Thyroid gland (tissue), 4 donors: ENCODE results near the gene MGLL. TPM values are rescaled to one million over a fixed set of nuclear protein-coding genes. Genes with fewer than 3 reads are reported as not detected.

Source experiments
- DNase-seq, 2 donors: peaks; one replicate each; pipeline ENCODE4 v3.0.0-alpha.2; 2019
- H3K27ac ChIP-seq, 3 donors: fragments of 200-600 bp; sonication (generic); 1 replicate in 2 of 3; 2 replicates in 1 of 3; pipeline ENCODE4 v1.5.1; 2016 to 2019; ENCODE audit warnings: mild to moderate bottlenecking in 1 of 3, moderate library complexity in 1 of 3
- H3K27me3 ChIP-seq: fragments of 200-600 bp; sonication (generic); one replicate; pipeline ENCODE4 v1.5.1; 2019
- H3K36me3 ChIP-seq, 2 donors: fragments of 200-600 bp; sonication (generic); one replicate each; pipeline ENCODE4 v1.5.1; 2016 to 2019
- H3K4me1 ChIP-seq, 2 donors: fragments of 200-600 bp; sonication (generic); one replicate each; pipeline ENCODE4 v1.5.1; 2017 to 2019
- H3K4me3 ChIP-seq, 3 donors: fragments of 200-600 bp; sonication (generic); replicated peaks in 1 of 3; 1 replicate in 2 of 3; 2 replicates in 1 of 3; pipeline ENCODE4 v1.5.1; 2016; ENCODE audit warnings: mild to moderate bottlenecking in 1 of 3
- H3K9me3 ChIP-seq: fragments of 200-600 bp; sonication (generic); one replicate; pipeline ENCODE4 v1.5.1; 2017
- CTCF ChIP-seq, 6 experiments: fragments of 200-600 bp in 3 of 6; fragments of 450-650 bp in 3 of 6; sonication (generic) in 3 of 6; IDR thresholded peaks; one replicate each; pipeline ENCODE4 v1.5.1; 2016 to 2019; ENCODE audit warnings: antibody characterized with exemption in 6 of 6, mild to moderate bottlenecking in 2 of 6, inconsistent platforms in 1 of 6, moderate library complexity in 1 of 6
- POLR2A ChIP-seq, 2 donors: fragments of 450-650 bp; IDR thresholded peaks; one replicate each; pipeline ENCODE4 v1.6.1; 2017; ENCODE audit warnings: antibody characterized with exemption in 2 of 2, mild to moderate bottlenecking in 2 of 2, moderate library complexity in 1 of 2
- WGBS, 2 donors: methylation state at CpG; one replicate each; pipeline ENCODE4 v1.1.5; 2017; 5-methylcytosine and 5-hydroxymethylcytosine counted together
- intact Hi-C: fragments of 100-400 bp; cut with DNase I; formaldehyde crosslinking; loops from one replicate; pipeline ENCODE4 v1.15.1; 2023
- total RNA-seq, 4 donors: library from RNA; depleted of rRNA; stranded (reverse); fragments of >200 nt; gene quantifications; one replicate each; pipeline ENCODE4 v1.2.3, GENCODE V29; 2016

Gene MGLL
- total RNA-seq, 4 donors from 2014 or later, result 12.4 to 24.7 (median 18.4) TPM

GRCh38 chr3:127639173-127640041, 182.9 kb downstream of the MGLL start:
- H3K27me3 ChIP-seq, result no peaks in the 10 kb centered on the region
- intact Hi-C loops, result no loop called here
- H3K27ac ChIP-seq, result no peak overlapping the region
- no peaks in the 10 kb centered on the region for H3K4me1 ChIP-seq
- TF ChIP-seq CTCF (IDR thresholded peaks at IDR 0.05), result no peak
- TF ChIP-seq POLR2A (IDR thresholded peaks at IDR 0.05), result no peak
- no peaks in the 10 kb centered on the region for H3K9me3 ChIP-seq
- 87 to 100% methylated on average over 1 to 5 of the region's 5 CpGs for WGBS, 2 donors
- no peak overlapping the region for H3K4me3 ChIP-seq
- H3K36me3 ChIP-seq, result no peaks in the 10 kb centered on the region
- DNase-seq, result no peak

Other genes with a start within 250 kb of the MGLL start
- gene TPRA1, start 231.8 kb downstream of the MGLL start, total RNA-seq, result 10 to 100 TPM; 36.2 to 47.5 (median 43.2) TPM
- 10 to 100 TPM in 1 of 4 donors, 1 to 10 TPM in 3; 7.5 to 15.1 (median 9.5) TPM for gene MCM2, start 224.1 kb downstream of the MGLL start, total RNA-seq
- 1 to 10 TPM; 3.2 to 9.4 (median 8.0) TPM for gene PODXL2, start 193.3 kb downstream of the MGLL start, total RNA-seq
- gene ABTB1, start 149.6 kb downstream of the MGLL start, total RNA-seq, result 10 to 100 TPM; 18.9 to 29.1 (median 24.4) TPM
- gene KBTBD12, start 92.7 kb upstream of the MGLL start, total RNA-seq, result 1 to 10 TPM in 1 of 4 donors, not detected in 3; 1.5 TPM
- gene SEC61A1, start 229.9 kb upstream of the MGLL start, total RNA-seq, result 100 to 1,000 TPM; 104 to 218 (median 165) TPM